IPS-18a (cell line): ENCODE data around the gene TRIM65.
"Not testable (repeated sequence)": the region's sequence is repeated elsewhere in the genome, so short reads cannot be mapped to it uniquely, and the experiment has no call there.

Source experiments
- H3K27ac ChIP-seq: one replicate; pipeline ENCODE4 v1.5.1; 2013; ENCODE audit warnings: low read length
- H3K27me3 ChIP-seq: one replicate; pipeline ENCODE4 v1.6.1; 2013; ENCODE audit warnings: mild to moderate bottlenecking, low read length; ENCODE audit not compliant: control insufficient read depth, insufficient read depth
- H3K36me3 ChIP-seq: one replicate; pipeline ENCODE4 v1.6.1; 2013; ENCODE audit warnings: low read depth, low read length; ENCODE audit not compliant: control insufficient read depth
- H3K4me1 ChIP-seq: one replicate; pipeline ENCODE4 v1.6.1; 2013; ENCODE audit warnings: low read depth, low read length; ENCODE audit not compliant: control insufficient read depth
- H3K4me3 ChIP-seq: one replicate; pipeline ENCODE4 v1.5.1; 2013; ENCODE audit warnings: low read length
- H3K9ac ChIP-seq: one replicate; pipeline ENCODE4 v1.6.1; 2013; ENCODE audit warnings: mild to moderate bottlenecking, low read length, moderate library complexity
- H3K9me3 ChIP-seq: one replicate; pipeline ENCODE4 v1.6.1; 2013; ENCODE audit warnings: low read depth, low read length; ENCODE audit not compliant: control insufficient read depth

The TRIM65 gene

GRCh38 chr17:75854101-75854748 is 42.5 kb downstream of the TRIM65 start:
- Histone ChIP-seq H3K9me3 (no peaks in the 10 kb centered on the region), H3K27ac (no peak overlapping the region), H3K4me3 (peak overlapping the region; percentile 79), H3K4me1 (peaks cover 7% of the 10 kb centered on the region), H3K9ac (peak overlapping the region; percentile 26), H3K36me3 (peaks cover 5% of the 10 kb centered on the region), H3K27me3 (no peaks in the 10 kb centered on the region)

GRCh38 chr17:75853433-75853832 is 43.3 kb downstream of the TRIM65 start:
- H3K4me3 ChIP-seq: no peak overlapping the region
- H3K9ac ChIP-seq: no peak overlapping the region
- no peaks in the 10 kb centered on the region for H3K27me3 ChIP-seq
- no peak overlapping the region for H3K27ac ChIP-seq
- peaks cover 8% of the 10 kb centered on the region for H3K36me3 ChIP-seq
- H3K4me1 ChIP-seq: peaks cover 7% of the 10 kb centered on the region
- no peaks in the 10 kb centered on the region for H3K9me3 ChIP-seq

GRCh38 chr17:75851693-75851991 is 45.1 kb downstream of the TRIM65 start:
- not testable (repeated sequence) for H3K9ac ChIP-seq, H3K27ac ChIP-seq, H3K4me3 ChIP-seq, H3K27me3 ChIP-seq, H3K9me3 ChIP-seq, H3K4me1 ChIP-seq
- peaks cover 23% of the 10 kb centered on the region for H3K36me3 ChIP-seq

- Histone ChIP-seq H3K4me1 (peaks cover 7% of the 10 kb centered on the region), H3K36me3 (peaks cover 26% of the 10 kb centered on the region), H3K9ac (no peak overlapping the region)
These were observed 45.6 kb downstream of the TRIM65 start for GRCh38 chr17:75850928-75851692.

GRCh38 chr17:75849724-75850123 is 47.0 kb downstream of the TRIM65 start:
- Histone ChIP-seq H3K27ac (no peak overlapping the region), H3K27me3 (no peaks in the 10 kb centered on the region), H3K9ac (no peak overlapping the region), H3K36me3 (peaks cover 27% of the 10 kb centered on the region), H3K9me3 (no peaks in the 10 kb centered on the region), H3K4me1 (peaks cover 7% of the 10 kb centered on the region), H3K4me3 (no peak overlapping the region)

More at GRCh38 chr17:75850928-75851692, 45.6 kb downstream of the TRIM65 start:
- Histone ChIP-seq H3K27me3 (no peaks in the 10 kb centered on the region), H3K4me3 (no peak overlapping the region), H3K27ac (no peak overlapping the region), H3K9me3 (no peaks in the 10 kb centered on the region)

- Histone ChIP-seq H3K9ac (no peak overlapping the region), H3K4me1 (peaks cover 3% of the 10 kb centered on the region), H3K27me3 (no peaks in the 10 kb centered on the region), H3K9me3 (no peaks in the 10 kb centered on the region), H3K27ac (no peak overlapping the region), H3K4me3 (no peak overlapping the region), H3K36me3 (peaks cover 27% of the 10 kb centered on the region)
These were observed 47.5 kb downstream of the TRIM65 start for GRCh38 chr17:75849279-75849646.

- Histone ChIP-seq H3K9me3 (no peaks in the 10 kb centered on the region), H3K4me3 (no peak overlapping the region), H3K27ac (no peak overlapping the region), H3K9ac (no peak overlapping the region), H3K27me3 (no peaks in the 10 kb centered on the region), H3K4me1 (no peaks in the 10 kb centered on the region), H3K36me3 (peaks cover 27% of the 10 kb centered on the region)
These were observed 48.0 kb downstream of the TRIM65 start for GRCh38 chr17:75848523-75849278.

- Histone ChIP-seq H3K36me3 (peaks cover 27% of the 10 kb centered on the region), H3K9ac (no peak overlapping the region), H3K4me1 (no peaks in the 10 kb centered on the region), H3K27me3 (no peaks in the 10 kb centered on the region), H3K9me3 (no peaks in the 10 kb centered on the region), H3K4me3 (no peak overlapping the region), H3K27ac (no peak overlapping the region)
These were observed 48.9 kb downstream of the TRIM65 start for GRCh38 chr17:75847614-75848522.

GRCh38 chr17:75846692-75847613 is 49.8 kb downstream of the TRIM65 start:
- H3K27me3 ChIP-seq: no peaks in the 10 kb centered on the region
- H3K27ac ChIP-seq: no peak overlapping the region
- no peaks in the 10 kb centered on the region for H3K9me3 ChIP-seq
- no peaks in the 10 kb centered on the region for H3K4me1 ChIP-seq
- peaks cover 27% of the 10 kb centered on the region for H3K36me3 ChIP-seq
- H3K9ac ChIP-seq: no peak overlapping the region
- H3K4me3 ChIP-seq: no peak overlapping the region

GRCh38 chr17:75845933-75846691 is 50.6 kb downstream of the TRIM65 start:
- Histone ChIP-seq H3K27ac (no peak overlapping the region), H3K4me3 (no peak overlapping the region), H3K36me3 (peaks cover 23% of the 10 kb centered on the region), H3K27me3 (no peaks in the 10 kb centered on the region), H3K9me3 (no peaks in the 10 kb centered on the region), H3K4me1 (no peaks in the 10 kb centered on the region), H3K9ac (no peak overlapping the region)
